Neural crest cell (in vitro differentiated cells): ENCODE data around the gene NCBP3. TPM values are rescaled to one million over a fixed set of nuclear protein-coding genes. Genes with fewer than 3 reads are reported as not detected.

Experiments
- DNase-seq: peaks from one replicate; pipeline ENCODE4 v3.0.0; 2021; ENCODE audit warnings: low read depth, mixed read lengths, low spot score
- H3K27ac Mint-ChIP-seq: one replicate; pipeline ENCODE4 v1.8.0; 2021; ENCODE audit warnings: mild to moderate bottlenecking, mixed read lengths; ENCODE audit not compliant: unreplicated experiment
- H3K27me3 Mint-ChIP-seq: 2 replicates; pipeline ENCODE4 v1.8.0; 2021; ENCODE audit warnings: low read depth, mild to moderate bottlenecking, mixed read lengths
- H3K36me3 Mint-ChIP-seq: 2 replicates; pipeline ENCODE4 v1.8.0; 2021; ENCODE audit warnings: low read depth, mild to moderate bottlenecking, mixed read lengths
- H3K4me1 Mint-ChIP-seq: 2 replicates; pipeline ENCODE4 v1.8.0; 2021; ENCODE audit warnings: mixed read lengths
- H3K4me3 Mint-ChIP-seq: one replicate; pipeline ENCODE4 v1.8.0; 2021; ENCODE audit warnings: mild to moderate bottlenecking, mixed read lengths
- H3K9me3 Mint-ChIP-seq: 2 replicates; pipeline ENCODE4 v1.8.0; 2021; ENCODE audit warnings: mixed read lengths
- CTCF ChIP-seq: fragments of 200-600 bp; sonication (generic); conservative IDR thresholded peaks from 2 replicates; pipeline ENCODE4 v1.5.0; 2021; ENCODE audit warnings: antibody characterized with exemption, mild to moderate bottlenecking
- total RNA-seq: library from RNA; stranded (reverse); gene quantifications from 2 replicates; pipeline ENCODE4 v1.2.1, GENCODE V29; 2021

Gene NCBP3
- total RNA-seq, 1 donor from 2014 or later: 61.5 TPM

GRCh38 chr17:3754066-3754457, 92.0 kb downstream of the NCBP3 start:
- H3K4me1 Mint-ChIP-seq: no peaks in the 10 kb centered on the region
- no peaks in the 10 kb centered on the region for H3K9me3 Mint-ChIP-seq
- no peak for DNase-seq
- H3K4me3 Mint-ChIP-seq: no peak overlapping the region
- H3K27ac Mint-ChIP-seq: no peak overlapping the region
- peaks cover 6% of the 10 kb centered on the region for H3K27me3 Mint-ChIP-seq
- TF ChIP-seq CTCF: no peak
- H3K36me3 Mint-ChIP-seq: no peaks in the 10 kb centered on the region

- H3K9me3 Mint-ChIP-seq: no peaks in the 10 kb centered on the region
- H3K27ac Mint-ChIP-seq: no peak overlapping the region
- H3K4me1 Mint-ChIP-seq: no peaks in the 10 kb centered on the region
- H3K27me3 Mint-ChIP-seq: peaks cover 6% of the 10 kb centered on the region
- TF ChIP-seq CTCF: no peak
- no peak overlapping the region for H3K4me3 Mint-ChIP-seq
- H3K36me3 Mint-ChIP-seq: no peaks in the 10 kb centered on the region
- DNase-seq: no peak
These were observed 92.4 kb downstream of the NCBP3 start for GRCh38 chr17:3753624-3754023.

Other genes starting within 250 kb of the NCBP3 start
- gene TRPV1, start 236.8 kb downstream of the NCBP3 start, total RNA-seq: 9.5 and 10.5 TPM in 2 replicates
- gene SHPK, start 210.0 kb downstream of the NCBP3 start, total RNA-seq: 21.8 and 22.7 TPM in 2 replicates
- 17.4 and 18.6 TPM in 2 replicates for gene CTNS, start 209.5 kb downstream of the NCBP3 start, total RNA-seq
- gene TAX1BP3, start 177.7 kb downstream of the NCBP3 start, total RNA-seq: 58.2 and 65.8 TPM in 2 replicates
- gene EMC6, start 177.4 kb downstream of the NCBP3 start, total RNA-seq: 53.4 and 54.5 TPM in 2 replicates
- 0.61 and 1.6 TPM in 2 replicates for gene P2RX5, start 150.1 kb downstream of the NCBP3 start, total RNA-seq
- gene HASPIN, start 122.3 kb downstream of the NCBP3 start, total RNA-seq: 22.9 and 24.9 TPM in 2 replicates
- 43.1 and 45.5 TPM in 2 replicates for gene ITGAE, start 45.1 kb downstream of the NCBP3 start, total RNA-seq
- 4.0 and 4.5 TPM in 2 replicates for gene CAMKK1, start 46.8 kb upstream of the NCBP3 start, total RNA-seq
- gene P2RX1, start 70.2 kb upstream of the NCBP3 start, total RNA-seq: not detected in 2 replicates
- gene ATP2A3, start 118.2 kb upstream of the NCBP3 start, total RNA-seq: 1.1 and 1.6 TPM in 2 replicates